PFSK-1 (cell line): ENCODE results near the gene RUNX1.

Experiments
- POLR2AphosphoS5 ChIP-seq: IDR thresholded peaks from 2 replicates; pipeline ENCODE4 v1.6.1; 2012; ENCODE audit warnings: low read depth, mild to moderate bottlenecking, control low read depth, low read length, moderate library complexity
- SIN3A ChIP-seq: IDR thresholded peaks from 2 replicates; pipeline ENCODE4 v1.6.1; 2012; ENCODE audit warnings: mild to moderate bottlenecking, low read length, moderate library complexity, borderline replicate concordance; ENCODE audit not compliant: insufficient read depth
- TAF1 ChIP-seq: IDR thresholded peaks from 2 replicates; pipeline ENCODE4 v1.6.1; 2012; ENCODE audit warnings: low read length, control low read depth, borderline replicate concordance; ENCODE audit not compliant: insufficient read depth

DNA sequence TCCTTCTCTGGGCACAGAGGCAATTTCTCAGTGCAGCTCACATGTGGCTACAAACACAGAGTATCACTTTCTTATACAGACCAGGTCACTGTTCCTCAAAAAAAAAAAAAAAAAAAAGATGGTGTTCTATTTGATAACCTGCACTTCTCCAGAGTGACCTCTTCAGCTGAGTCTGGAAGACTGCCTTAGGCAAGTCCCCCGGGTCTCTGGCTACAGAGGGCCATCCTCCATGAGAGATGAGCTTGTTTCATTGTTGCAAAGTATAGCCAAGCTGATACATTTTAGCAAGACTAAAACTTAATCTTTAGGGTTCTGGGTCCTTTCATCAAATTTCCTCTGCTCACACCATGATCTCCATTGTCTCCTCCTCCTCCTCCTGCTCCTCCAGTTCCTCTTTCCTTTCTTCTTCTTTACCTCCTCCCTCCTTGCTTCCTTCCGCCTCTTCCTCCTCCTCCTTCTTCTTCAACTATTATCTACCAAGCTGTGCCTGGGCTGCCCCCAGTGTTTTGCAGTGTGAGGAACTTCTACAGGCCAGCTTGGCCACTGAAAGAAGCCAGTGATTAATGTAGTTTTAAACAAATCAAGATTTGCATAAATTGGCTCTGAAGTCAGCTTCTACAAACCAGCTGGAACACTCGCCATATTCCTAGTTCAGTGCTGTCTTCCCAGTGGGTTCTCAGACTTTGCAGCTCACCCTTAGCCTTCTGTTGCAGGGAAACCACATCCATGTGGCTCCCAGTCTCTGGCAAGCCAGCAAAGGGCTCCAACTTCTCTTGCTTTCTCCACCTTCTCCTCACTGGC, 139.4 kb downstream of the RUNX1 start:
- TF ChIP-seq TAF1 (no peak), SIN3A (no peak), POLR2AphosphoS5 (no peak)
